NCI-H460 (cell line): ENCODE results near the gene RPL21. TPM values are rescaled to one million over a fixed set of nuclear protein-coding genes. Genes with fewer than 3 reads are reported as not detected.
"Not testable (repeated sequence)": the region's sequence is repeated elsewhere in the genome, so short reads cannot be mapped to it uniquely, and the experiment has no call there.

Experiments
- DNase-seq: peaks from one replicate; pipeline ENCODE4 v3.0.0-alpha.2; 2016; ENCODE audit warnings: low read depth; ENCODE audit errors: extremely low read depth
- small RNA-seq, 2 experiments: library from RNA; depleted of rRNA; stranded (forward); fragments of <200 nt; gene quantifications; one replicate each; pipeline ENCODE3, GENCODE V24; 2014
- total RNA-seq: library from RNA; depleted of rRNA; stranded (reverse); fragments of >200 nt; shearing (Covaris generic); gene quantifications from 2 replicates; pipeline ENCODE4 v1.2.3, GENCODE V29; 2014; rRNA removed

Gene RPL21
- total RNA-seq, 1 experiment from 2014 or later = 1,438 TPM

GRCh38 chr13:27283906-27284493 lies 32.6 kb downstream of the RPL21 start:
- peak; percentile 24 for DNase-seq

DNA sequence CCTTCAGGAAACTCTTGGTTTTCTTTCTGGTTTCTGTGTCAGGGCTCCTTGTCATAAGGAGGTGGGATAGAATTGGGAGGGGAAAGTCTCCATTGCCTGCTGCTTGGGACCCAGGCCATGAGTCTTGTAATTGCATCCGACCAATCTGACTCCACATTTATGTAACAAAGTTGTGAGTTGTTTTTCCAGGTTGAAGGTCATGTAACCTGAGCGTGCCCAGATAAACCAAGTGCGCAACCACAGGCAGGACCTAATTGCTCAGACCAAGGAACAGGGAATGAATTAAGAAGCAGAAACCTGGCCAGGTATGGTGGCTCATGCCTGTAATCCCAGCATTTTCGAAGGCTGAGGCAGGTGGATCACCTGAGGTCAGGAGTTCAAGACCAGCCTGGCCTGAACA lies 37.0 kb downstream of the RPL21 start:
- no peak for DNase-seq

- DNase-seq = no peak
These were observed 37.8 kb downstream of the RPL21 start for GRCh38 chr13:27289011-27289665.

DNA sequence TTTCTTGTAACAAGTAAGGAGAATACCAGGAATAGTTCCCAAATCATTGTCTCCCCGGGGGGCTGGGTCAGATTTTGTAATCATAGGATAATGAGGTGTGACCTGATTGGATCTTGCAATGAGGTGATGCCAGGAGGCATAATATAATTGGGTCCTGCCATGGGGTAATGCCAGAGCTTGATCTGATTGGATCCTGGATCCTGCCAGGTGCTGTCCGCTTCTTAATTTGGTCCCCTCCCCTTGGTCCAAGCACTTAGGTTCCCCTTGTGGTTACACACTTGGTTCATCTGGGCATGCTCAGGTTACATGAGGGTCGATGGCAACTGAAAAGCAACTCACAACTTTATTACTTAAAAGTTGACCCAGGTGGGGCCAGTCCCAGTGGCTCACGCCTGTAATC lies 39.4 kb downstream of the RPL21 start:
- DNase-seq = no peak

- DNase-seq = not testable (repeated sequence)
These were observed 40.6 kb downstream of the RPL21 start for GRCh38 chr13:27291967-27292366.

GRCh38 chr13:27293076-27293691 lies 41.8 kb downstream of the RPL21 start:
- DNase-seq = no peak

- DNase-seq = no peak
These were observed 42.6 kb downstream of the RPL21 start for GRCh38 chr13:27293873-27294515.

DNA sequence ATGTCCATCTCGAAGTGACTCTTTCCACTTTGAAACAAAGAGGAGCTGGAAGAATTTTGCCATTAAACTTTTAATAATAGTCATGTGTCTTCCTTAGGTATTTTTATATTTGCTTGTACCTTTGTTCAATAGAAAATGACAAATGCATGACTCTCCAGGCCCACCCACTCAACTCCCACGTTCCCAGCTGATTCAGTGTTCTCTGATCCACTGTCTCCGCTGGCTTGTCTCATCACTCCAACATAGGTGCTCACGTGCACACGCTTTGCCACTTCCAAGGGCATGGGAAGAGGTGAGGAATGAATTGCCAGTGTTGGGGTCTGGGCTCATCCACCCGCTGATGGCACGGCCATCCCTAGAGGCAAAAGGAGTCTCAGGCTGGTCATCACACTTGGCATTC lies 43.7 kb downstream of the RPL21 start:
- no peak for DNase-seq

GRCh38 chr13:27295660-27296059 lies 44.3 kb downstream of the RPL21 start:
- no peak for DNase-seq

DNA sequence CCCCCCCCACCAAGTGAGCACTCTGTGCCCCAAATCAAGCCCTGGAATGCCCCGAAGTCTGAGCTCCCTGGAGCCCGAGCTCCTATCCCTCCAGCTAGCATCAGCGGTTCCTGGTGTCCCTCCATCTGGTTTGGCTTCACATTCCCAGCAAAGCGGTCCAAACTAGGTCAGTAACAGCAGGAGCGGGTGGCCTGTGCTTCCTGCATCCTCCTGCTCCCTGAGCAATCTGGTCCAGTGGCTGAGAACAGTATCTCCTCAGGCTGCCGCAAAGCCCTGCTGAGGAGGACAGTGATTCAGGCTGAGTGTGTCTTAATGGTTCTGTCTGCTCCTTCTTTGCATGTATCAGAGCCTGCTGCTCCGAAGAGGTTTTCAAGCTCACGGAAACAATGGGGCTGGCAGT lies 45.1 kb downstream of the RPL21 start:
- DNase-seq = no peak

DNA sequence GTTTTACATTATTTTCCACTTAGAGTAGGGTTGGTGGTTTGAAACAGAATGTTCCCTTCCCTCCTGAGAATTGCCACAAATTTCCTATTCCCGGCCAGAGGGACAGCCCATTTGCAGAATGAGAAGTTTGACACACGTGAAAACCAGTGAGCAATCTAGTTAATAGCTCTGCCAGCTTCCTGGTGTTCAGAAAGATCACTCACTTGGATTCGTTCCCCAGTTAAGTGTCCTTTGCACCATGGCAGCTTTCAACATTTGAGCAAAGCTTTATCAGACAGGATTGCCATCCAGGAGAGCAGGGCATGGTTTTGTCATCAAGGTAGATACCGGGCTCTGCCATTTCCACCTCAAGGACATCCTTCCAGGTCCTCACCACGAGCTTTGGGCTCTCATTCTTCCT lies 47.5 kb downstream of the RPL21 start:
- no peak for DNase-seq

GRCh38 chr13:27300406-27300805 lies 49.0 kb downstream of the RPL21 start:
- DNase-seq = not testable (repeated sequence)

- no peak for DNase-seq
These were observed 49.7 kb downstream of the RPL21 start for GRCh38 chr13:27300941-27301586.

DNA sequence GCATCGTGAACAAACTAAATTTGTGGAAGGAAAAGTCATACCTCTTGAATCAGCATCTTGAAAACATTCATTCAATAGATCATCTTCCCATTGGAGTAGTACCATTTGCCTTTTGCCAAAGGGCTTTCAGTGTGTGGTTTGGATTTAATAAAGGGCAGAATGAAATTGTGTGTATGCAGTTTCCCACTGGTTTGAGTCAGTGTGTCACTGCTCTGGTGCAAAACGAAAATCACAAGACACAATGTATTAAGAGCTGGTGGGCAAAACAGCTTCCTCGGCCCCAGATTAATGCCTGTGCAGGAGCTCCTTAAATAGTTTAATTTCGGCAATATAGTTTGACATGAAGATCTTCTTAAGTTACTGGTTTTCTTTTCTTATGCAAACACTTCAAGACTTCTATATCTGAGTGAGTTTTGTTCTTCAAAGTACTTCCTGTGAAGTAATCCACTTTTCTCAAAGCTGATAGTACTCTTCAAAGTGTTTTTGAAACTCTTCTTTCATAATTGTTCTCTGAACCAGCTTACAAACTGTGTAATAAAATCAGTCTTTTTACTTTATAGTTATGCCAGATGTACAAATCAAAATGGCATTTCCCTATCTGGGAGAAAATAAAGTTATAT lies 51.4 kb downstream of the RPL21 start:
- no peak for DNase-seq

GRCh38 chr13:27304099-27304498 lies 52.7 kb downstream of the RPL21 start:
- DNase-seq = no peak

GRCh38 chr13:27304611-27305010 lies 53.3 kb downstream of the RPL21 start:
- DNase-seq = no peak

Small RNAs within 50 kb of the gene (small RNA-seq; reads per million reads assigned to genes)
- gene SNORA27 (0 reads per million in 2 experiments), gene SNORD102 (0 reads per million in 2 experiments)

Other genes with a start within 250 kb of the RPL21 start
- gene USP12, start 79.7 kb upstream of the RPL21 start, total RNA-seq = 16.7 and 20.3 TPM in 2 replicates
- 1.3 and 1.9 TPM in 2 replicates for gene RASL11A, start 19.3 kb downstream of the RPL21 start, total RNA-seq
- 189 and 193 TPM in 2 replicates for gene GTF3A, start 173.1 kb downstream of the RPL21 start, total RNA-seq
- 67.2 and 87.9 TPM in 2 replicates for gene MTIF3, start 199.0 kb downstream of the RPL21 start, total RNA-seq